ENCODE data around the gene TEX38.
"Not testable (repeated sequence)": the region's sequence is repeated elsewhere in the genome, so short reads cannot be mapped to it uniquely, and the experiment has no call there.

The TEX38 gene

DNA sequence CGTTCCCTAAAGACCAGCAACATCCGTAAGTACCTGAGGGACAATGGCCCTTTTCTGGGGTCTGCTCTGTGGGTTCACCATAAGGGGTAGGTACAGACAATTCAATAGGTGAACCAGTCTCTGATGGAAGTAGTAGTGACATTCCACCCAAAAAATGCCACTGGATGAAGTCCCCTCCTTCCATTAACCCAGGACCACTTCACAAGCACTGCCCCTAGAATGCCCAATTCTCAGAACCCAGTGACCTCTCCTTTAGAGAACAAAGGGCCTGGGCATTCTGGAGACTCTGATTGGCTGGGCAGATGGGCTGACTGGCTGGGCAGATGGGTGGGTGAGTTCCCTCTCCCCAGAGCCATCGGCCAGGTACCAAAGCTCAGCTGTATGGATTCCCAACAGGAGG, at the start of gene TEX38:
Gene TEX38, plus strand, starts transcription at position 301 of the 400 bp plus-strand sequence. Its CDS starts 81 bp downstream, at position 382.
- DNase-seq (ENCODE audit: insufficient read length, low spot score): no peak
- FAIRE-seq: no peak

GRCh38 chr1:46621930-46622329, 49.7 kb upstream of the TEX38 start:
- FAIRE-seq (no peak), DNase-seq (ENCODE audit: insufficient read length, low spot score) (no peak)

DNA sequence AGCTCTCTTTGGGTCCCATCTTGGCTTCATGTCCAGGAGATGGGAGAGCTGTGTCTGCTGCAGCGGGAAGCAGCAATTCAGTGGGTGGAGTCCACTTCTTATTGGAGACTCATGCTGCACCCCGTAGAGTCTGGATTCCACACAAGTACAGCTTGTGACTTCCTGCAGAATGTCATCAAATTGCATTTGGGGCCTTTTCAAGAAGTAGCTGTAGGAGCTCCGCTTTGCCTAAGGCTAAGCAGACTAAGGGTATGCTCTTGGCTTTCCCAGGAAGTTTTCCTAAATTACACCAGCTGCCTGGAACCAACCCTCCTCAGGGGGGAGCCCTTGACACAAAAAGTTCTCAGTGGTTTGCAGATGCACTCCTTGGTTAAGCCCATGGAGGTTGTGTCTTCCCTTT, 49.3 kb upstream of the TEX38 start:
- no peak for FAIRE-seq
- DNase-seq (ENCODE audit: insufficient read length, low spot score): peak; percentile 40

GRCh38 chr1:46623743-46624644, 47.7 kb upstream of the TEX38 start:
- no peak for DNase-seq (ENCODE audit: insufficient read length, low spot score)

DNA sequence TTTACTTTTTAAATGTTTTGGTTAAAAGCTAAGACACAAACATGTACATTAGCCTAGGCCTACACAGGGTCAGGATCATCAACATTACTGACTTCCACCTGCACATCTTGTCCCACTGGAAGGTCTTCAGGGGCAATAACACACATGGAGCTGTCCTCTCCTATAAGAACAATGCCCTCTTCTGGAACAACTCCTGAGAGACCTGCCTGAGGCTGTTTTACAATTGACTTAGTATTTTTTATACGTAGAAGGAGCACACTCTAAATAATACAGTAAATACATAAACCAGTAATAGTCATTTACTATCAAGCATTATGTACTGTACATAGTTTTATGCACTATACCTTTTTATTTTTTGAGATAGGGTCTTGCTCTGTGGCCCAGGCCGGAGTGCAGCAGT, 40.9 kb upstream of the TEX38 start:
- no peak for DNase-seq (ENCODE audit: insufficient read length, low spot score)
- FAIRE-seq: no peak

More at GRCh38 chr1:46623743-46624644, 47.7 kb upstream of the TEX38 start:
- no peak for FAIRE-seq

DNA sequence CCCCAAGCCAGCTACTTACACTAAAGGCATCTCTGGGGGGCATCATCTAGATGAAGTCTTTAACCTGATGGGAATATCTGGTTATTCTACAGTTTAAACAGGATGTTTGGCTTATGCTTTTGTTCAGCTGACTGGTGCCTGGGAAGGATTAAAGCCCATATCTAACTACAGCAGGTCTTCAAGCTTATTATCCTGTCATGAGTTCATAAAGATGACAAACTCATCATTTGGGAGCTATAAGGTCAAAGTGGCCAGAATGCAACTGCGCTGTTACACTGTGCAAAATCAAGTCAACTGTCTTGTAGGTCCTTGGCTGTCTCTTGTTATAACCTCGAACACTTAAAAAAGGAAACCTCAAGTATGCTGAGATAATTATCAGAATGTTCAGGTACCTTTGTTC, 36.4 kb upstream of the TEX38 start:
- no peak for FAIRE-seq

DNA sequence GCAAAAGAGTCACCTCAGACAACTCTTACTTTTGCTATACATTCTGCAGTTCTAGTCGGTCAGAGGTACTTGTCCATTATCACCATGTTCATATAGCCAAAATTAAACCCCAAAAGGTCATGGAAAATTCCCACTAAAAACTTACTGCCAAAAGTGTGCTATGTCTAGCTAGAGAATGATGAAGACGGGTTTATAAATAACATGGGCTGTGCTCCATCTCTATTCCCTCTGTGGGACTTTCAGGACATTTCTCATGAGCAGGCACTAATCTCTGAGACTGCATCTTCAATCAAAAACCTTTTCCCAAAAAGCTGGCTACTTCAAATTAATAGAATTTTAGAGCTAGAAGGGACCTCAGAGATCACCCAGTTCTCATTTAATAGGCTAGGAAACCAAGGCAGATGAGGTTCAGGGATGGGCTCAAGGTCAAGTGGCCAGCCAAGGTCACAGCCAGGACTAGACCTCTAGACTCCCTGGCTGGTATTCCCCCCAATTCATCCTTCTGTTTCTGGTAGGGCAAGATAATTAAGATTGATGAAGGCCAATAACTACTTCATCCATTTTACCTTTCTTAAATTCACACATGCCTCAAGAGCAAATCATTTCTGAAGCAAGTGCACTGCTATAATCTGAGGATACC, 34.1 kb upstream of the TEX38 start:
- DNase-seq (ENCODE audit: insufficient read length, low spot score) (no peak), FAIRE-seq (no peak)

More for the DNA sequence above, 36.4 kb upstream of the TEX38 start:
- DNase-seq (ENCODE audit: insufficient read length, low spot score): no peak

DNA sequence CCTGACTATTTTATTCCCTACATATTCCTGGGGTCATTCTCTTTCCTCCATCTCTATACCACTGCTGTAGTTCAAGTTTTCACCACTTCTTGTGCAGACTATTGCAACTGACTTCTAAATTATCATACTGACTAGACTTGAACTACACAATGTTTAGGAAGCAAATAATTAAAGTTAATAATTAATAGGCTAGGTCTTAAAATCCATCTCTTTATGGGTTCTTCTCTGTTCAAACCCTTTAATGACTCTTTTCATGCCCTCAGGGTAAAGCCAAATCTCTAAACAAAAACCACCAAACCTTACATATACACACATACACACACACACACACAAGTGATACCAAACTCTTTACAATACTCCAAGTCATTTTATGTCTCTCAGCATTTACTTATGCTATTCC, 32.7 kb upstream of the TEX38 start:
- FAIRE-seq: no peak
- DNase-seq (ENCODE audit: insufficient read length, low spot score): no peak

DNA sequence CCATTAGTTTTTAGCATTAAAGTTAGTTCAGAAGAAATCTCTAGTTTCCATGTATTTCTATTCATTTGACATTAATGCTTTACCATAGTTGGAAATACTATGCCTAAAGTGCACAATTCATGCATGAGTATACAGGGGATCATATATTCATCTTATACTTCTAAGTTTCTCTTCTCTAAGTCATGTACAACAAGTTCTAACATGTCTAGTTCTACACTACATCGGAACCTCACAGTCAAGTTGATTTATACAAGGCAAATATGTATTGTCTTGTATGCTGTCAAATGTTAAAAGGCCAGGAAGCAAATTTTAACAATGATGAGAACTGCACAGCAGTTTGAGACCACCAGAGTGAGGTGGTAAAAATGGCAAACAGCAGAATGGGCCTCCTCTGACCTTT, 32.1 kb upstream of the TEX38 start:
- FAIRE-seq (no peak), DNase-seq (ENCODE audit: insufficient read length, low spot score) (no peak)

DNA sequence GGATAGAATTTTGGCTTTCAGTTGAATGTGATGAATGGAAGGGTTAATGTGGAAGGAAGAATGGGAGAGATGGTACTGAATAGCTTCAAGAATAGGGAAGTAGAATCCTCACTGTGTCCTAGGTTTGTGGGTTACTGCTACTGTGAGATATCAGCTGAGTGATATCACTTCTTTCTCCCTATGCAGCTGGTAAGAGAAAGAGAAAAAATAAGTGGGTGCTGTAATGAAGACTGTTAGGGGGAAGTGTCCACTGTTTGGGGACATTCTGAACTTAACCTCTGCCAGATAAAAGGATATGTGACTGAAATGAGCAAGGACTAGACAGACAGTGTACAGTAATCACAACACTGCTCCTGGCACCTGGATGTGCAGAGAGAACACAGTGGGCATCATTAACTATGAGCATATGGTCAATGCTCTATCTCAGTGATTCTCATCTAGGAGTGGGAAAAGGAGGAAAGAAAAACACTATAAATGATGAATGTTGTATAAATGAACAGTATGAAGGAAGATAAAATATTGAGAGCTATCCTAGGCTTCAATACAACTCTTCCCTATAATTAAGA, 29.5 kb upstream of the TEX38 start:
- no peak for DNase-seq (ENCODE audit: insufficient read length, low spot score)
- FAIRE-seq: peak; percentile 9

DNA sequence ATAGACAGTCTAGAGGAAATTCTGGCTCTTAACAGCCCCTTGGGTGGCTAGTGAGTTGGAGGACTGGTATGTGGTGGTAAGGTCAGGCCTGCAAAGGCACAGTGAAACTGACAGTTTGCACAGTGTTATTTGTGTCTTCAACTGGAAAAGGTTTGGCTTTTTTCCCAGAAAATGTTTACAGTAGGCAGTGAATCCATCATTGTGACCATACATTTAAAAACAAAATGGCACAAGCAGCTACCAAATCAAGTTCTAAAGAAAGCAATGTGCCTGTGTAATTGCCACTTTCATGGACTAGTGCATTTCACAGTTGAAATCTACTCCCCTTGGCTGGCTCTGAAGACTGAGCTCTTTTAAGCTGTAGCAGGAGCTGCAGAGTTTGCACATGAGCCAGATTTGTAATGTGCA, 28.3 kb upstream of the TEX38 start:
- FAIRE-seq (peak; percentile 16), DNase-seq (ENCODE audit: insufficient read length, low spot score) (peak; percentile 54)

DNA sequence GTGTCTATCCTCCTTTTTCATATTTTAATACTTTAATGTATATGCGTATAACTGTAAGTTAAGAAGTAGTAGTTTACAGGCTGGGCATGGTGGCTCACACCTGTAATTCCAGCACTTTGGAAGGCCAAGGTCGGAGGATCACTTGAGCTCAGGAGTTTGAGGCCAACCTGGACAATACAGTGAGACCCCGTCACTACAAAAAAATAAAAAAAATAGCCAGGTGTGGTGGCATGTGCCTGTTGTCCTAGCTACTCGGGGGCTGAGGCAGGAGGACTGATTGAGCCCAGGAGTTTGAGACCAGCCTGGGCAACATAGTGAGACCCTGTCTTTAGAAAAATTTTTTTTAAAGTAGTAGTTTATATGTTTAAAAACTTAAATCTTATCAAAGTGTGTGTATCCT, 25.8 kb upstream of the TEX38 start:
- FAIRE-seq: no peak
- no peak for DNase-seq (ENCODE audit: insufficient read length, low spot score)

GRCh38 chr1:46646331-46646730, 25.3 kb upstream of the TEX38 start:
- FAIRE-seq: no peak
- DNase-seq (ENCODE audit: insufficient read length, low spot score): no peak

DNA sequence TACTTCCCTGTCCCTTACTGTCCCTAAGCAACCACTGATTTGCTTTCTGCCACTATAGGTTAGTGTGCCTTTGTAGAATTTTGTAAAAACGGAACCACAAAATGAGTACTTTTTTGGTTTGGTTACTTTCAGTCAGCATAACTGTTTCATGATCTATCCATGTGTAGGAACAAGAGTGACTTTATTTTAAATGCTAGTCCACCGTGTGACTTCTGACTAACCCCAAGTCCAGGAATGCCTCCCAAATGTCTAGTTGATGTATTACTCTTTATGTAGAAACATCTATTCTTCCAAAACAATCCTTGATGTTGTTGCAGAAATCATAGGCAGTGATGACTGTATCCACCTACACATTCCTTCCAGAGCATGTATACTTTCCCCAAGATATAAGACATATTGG, 24.8 kb upstream of the TEX38 start:
- DNase-seq (ENCODE audit: insufficient read length, low spot score) (no peak), FAIRE-seq (no peak)

DNA sequence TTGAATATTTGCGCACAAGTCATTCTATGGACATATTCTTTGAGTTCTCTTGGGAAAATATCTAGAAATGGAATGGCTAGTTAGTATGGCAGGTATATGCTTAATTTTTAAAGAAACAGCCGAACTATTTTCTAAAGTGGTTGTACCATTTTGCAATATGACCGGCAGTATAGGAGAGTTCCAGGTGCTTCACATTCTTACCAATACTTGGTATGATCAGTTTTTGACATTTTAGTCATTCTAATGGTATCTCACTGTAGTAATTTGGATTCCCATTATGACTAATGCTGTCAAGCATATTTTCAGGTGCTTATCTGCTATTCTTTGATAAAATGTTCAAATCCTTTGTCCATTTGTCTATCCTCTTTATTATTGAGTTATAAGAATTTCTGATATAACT, 24.0 kb upstream of the TEX38 start:
- DNase-seq (ENCODE audit: insufficient read length, low spot score) (no peak), FAIRE-seq (no peak)

- DNase-seq (ENCODE audit: insufficient read length, low spot score): no peak
- no peak for FAIRE-seq
These were observed 21.9 kb upstream of the TEX38 start for GRCh38 chr1:46649764-46650163.

DNA sequence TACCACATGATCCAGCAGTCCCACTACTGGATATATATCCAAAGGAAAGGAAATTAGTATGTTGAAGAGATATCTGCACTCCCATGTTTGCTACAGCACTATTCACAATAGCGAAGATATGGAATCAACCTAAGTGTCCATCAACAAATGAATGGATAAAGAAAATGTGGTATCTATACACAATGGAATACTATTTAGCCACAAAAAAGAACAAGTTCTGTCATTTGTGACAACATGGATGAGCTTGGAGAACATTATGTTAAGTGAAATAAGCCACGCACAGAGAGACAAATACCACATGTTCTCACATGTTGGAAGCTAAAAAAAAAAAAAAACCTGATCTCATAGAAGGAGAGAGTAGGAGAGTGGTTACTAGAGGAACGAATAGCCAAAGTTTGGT, 21.2 kb upstream of the TEX38 start:
- DNase-seq (ENCODE audit: insufficient read length, low spot score) (no peak), FAIRE-seq (no peak)

DNA sequence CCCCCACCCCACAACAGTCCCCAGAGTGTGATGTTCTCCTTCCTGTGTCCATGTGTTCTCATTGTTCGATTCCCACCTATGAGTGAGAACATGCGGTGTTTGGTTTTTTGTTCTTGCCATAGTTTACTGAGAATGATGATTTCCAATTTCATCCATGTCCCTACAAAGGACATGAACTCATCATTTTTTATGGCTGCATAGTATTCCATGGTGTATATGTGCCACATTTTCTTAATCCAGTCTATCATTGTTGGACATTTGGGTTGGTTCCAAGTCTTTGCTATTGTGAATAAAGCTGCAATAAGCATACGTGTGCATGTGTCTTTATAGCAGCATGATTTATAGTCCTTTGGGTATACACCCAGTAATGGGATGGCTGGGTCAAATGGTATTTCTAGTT, 20.5 kb upstream of the TEX38 start:
- not testable (repeated sequence) for FAIRE-seq; DNase-seq (ENCODE audit: insufficient read length, low spot score)

DNA sequence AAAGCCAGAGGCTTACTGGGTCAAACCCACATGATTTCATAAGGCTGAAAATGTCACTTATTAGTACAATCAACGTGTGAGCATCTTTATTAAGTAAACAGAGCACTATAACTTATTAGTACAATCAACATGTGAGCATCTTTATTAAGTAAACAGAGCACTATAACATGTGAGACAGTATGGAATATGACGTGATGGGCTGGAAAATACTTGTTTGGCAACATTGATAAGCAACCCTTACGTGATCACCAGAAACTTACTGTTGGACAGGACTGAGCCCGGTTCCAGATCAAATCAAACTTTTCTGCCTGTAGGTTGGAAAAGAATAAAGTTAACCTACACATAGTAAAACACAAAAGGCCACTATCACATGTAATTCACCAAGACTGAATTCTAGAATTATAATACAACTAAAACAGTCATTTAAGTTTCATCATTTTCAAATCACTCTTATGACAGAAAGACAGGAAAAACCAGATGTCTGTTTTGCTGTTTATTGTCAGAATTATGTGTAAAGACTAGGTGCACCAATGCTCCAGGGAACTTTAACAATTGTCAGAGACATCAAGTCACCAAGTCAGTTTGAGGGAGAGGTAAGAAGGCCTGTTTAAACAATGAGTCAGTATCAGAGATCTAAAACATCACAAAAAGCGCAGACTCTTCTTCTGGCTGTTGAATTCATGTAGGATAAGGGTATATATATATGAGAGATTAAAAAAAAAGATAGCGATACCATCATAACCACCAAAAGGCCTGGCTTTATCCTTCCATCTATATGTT, 19.1 kb upstream of the TEX38 start:
- FAIRE-seq: no peak

DNA sequence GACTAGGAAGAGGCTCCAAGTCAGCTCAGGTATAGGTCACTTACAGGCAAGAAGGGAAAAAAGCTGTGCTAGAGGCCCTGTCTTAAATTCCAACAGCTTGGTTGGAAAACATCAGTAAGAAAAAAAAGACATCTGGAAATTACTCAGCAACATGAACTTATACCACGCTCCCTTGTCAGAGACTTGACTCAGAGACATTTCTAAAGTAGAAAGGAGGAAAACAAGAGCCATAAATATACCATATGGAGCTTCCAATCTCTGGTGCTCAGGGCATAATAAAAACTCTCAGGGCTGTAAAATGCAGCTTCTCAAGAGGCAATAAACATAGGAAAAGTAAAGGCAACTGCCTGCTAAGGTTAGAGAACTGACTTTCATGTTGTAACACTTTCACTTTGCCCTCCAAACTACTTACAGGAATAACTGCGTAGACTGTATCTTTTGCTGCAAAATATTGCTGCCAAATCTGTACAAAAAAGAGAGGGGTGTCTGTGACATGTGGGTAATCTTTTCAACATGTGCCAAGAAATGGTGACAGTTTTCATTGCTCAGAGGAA, 18.2 kb upstream of the TEX38 start:
- no peak for DNase-seq (ENCODE audit: insufficient read length, low spot score)
- FAIRE-seq: no peak

More for the DNA sequence above, 19.1 kb upstream of the TEX38 start:
- DNase-seq (ENCODE audit: insufficient read length, low spot score): no peak

DNA sequence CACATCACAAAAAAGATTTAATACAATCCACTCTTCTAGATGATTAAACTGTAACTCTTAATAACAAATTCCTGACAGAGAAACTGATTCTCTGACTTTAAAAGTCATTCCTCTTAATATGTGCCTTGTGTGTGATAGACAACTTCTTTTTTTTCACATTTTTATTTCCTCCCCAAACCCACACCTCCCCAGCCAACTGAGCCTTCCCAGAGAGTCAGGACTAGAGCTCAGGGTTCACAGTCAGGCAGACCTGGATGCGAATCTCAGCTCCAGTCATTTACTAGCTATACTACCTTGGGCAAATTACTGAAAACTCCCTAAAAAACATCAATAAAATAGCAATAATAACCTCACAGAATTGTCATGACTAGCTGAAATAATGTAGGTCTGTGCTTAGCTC, 17.6 kb upstream of the TEX38 start:
- no peak for DNase-seq (ENCODE audit: insufficient read length, low spot score)
- no peak for FAIRE-seq

Measured in HTR-8/SVneo (cell line).